Ovary (tissue), 3 donors: Measurements from ENCODE around the gene SLK.

Experiments
- EP300 ChIP-seq: sonication (generic); formaldehyde crosslinking; IDR thresholded peaks from one replicate; pipeline ENCODE4 v1.6.1; 2017; ENCODE audit warnings: antibody characterized with exemption
- POLR2A ChIP-seq: fragments of 450-650 bp; IDR thresholded peaks from one replicate; pipeline ENCODE4 v1.6.1; 2017; ENCODE audit warnings: antibody characterized with exemption, mild to moderate bottlenecking, moderate library complexity
- TF ChIP-seq, protein P1 (sequence below), 3 donors: fragments of 450-650 bp in 2 of 3; fragments of 200-600 bp in 1 of 3; IDR thresholded peaks; one replicate each; pipeline versions ENCODE4 v1.5.1 to v1.8.0; 2016 to 2022; ENCODE audit warnings: antibody characterized with exemption in 3 of 3, mild to moderate bottlenecking in 1 of 3
- donor health status: DM: no; HTN: no; CAD: no.

DNA sequence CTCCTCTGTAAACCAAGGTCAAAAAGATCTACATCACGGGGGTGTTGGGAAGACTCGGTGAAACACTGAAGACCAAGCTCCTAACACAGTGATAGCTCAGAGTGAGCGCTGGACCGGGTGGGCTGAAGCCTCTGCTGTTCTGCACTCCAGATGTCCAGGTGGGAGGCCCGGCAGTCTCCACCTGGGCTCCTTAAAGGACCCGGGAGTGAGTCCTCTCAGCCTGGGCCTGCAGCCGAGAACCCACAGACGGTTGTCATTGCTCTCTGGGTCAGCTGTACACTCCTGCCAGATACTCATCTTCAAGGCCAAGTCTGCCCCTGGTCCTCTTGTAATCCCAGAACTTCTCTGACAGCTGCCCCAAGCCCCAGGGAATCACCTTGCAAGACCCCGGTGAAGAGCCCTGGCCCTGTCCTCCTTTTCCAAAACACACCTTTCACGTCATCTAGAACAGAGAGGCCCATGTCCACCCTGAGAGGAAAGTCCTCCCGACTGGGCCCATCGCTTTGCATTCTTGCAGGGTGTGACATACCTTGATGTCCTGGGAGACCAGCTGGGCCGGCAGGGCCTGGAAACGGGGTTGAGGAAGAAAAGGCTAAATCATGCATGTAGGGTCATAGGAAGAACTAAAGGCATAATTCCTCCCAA, 75.1 kb downstream of the SLK start:
- TF ChIP-seq, protein P1, sequence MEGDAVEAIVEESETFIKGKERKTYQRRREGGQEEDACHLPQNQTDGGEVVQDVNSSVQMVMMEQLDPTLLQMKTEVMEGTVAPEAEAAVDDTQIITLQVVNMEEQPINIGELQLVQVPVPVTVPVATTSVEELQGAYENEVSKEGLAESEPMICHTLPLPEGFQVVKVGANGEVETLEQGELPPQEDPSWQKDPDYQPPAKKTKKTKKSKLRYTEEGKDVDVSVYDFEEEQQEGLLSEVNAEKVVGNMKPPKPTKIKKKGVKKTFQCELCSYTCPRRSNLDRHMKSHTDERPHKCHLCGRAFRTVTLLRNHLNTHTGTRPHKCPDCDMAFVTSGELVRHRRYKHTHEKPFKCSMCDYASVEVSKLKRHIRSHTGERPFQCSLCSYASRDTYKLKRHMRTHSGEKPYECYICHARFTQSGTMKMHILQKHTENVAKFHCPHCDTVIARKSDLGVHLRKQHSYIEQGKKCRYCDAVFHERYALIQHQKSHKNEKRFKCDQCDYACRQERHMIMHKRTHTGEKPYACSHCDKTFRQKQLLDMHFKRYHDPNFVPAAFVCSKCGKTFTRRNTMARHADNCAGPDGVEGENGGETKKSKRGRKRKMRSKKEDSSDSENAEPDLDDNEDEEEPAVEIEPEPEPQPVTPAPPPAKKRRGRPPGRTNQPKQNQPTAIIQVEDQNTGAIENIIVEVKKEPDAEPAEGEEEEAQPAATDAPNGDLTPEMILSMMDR (IDR thresholded peaks at IDR 0.05), result no peak
- TF ChIP-seq POLR2A (no peak), EP300 (no peak)
